ENCODE measurements around the gene PRXL2C.

DNA sequence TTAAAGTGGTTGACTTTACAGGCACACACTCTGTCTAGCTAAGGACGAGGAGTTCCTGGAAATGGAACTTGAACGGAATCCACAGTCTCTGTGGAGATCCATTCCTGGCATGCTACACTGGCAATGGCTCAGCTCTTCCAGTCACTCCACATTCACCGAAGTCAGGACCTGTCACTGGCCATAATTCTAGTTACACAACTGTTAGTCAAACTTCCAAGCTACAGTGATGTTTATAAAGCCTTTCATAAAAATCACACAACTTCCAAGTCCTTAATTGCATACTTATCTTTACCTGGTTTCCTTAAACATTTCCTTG is 51.2 kb downstream of the PRXL2C start:
- TF ChIP-seq, protein P1, sequence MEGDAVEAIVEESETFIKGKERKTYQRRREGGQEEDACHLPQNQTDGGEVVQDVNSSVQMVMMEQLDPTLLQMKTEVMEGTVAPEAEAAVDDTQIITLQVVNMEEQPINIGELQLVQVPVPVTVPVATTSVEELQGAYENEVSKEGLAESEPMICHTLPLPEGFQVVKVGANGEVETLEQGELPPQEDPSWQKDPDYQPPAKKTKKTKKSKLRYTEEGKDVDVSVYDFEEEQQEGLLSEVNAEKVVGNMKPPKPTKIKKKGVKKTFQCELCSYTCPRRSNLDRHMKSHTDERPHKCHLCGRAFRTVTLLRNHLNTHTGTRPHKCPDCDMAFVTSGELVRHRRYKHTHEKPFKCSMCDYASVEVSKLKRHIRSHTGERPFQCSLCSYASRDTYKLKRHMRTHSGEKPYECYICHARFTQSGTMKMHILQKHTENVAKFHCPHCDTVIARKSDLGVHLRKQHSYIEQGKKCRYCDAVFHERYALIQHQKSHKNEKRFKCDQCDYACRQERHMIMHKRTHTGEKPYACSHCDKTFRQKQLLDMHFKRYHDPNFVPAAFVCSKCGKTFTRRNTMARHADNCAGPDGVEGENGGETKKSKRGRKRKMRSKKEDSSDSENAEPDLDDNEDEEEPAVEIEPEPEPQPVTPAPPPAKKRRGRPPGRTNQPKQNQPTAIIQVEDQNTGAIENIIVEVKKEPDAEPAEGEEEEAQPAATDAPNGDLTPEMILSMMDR (IDR thresholded peaks at IDR 0.05) = no peak
- TF ChIP-seq POLR2AphosphoS5 (IDR thresholded peaks at IDR 0.05) = peak in 2 of 3 donors; percentile 69 to 86

All from breast epithelium (tissue), 3 donors.